ENCODE data around the gene HIPK2. TPM values are rescaled to one million over a fixed set of nuclear protein-coding genes. Genes with fewer than 3 reads are reported as not detected.

The HIPK2 gene
- total RNA-seq, 1 experiment from 2014 or later = 35.2 TPM

- no peaks in the 10 kb centered on the region for H3K36me3 ChIP-seq (ENCODE audit: low read depth)
- peak overlapping the region; percentile 49; the same call in 1 of the 2 replicates for H3K4me3 ChIP-seq
- TF ChIP-seq CTCF (conservative IDR thresholded peaks at IDR 0.05) = no peak
- no peak for TF ChIP-seq EZH2 (IDR thresholded peaks at IDR 0.05; ENCODE audit: low read depth)
- no peaks in the 10 kb centered on the region for H3K79me2 ChIP-seq (ENCODE audit: low read depth)
- no peak for DNase-seq
- no peaks in the 10 kb centered on the region; the same call in 1 of the 2 replicates for H3K27me3 ChIP-seq (ENCODE audit: insufficient read depth, low read depth)
- H3K9me3 ChIP-seq (ENCODE audit: insufficient read depth, low read depth) = no peaks in the 10 kb centered on the region
- intact Hi-C loops (cut with micrococcal nuclease; ENCODE audit: unreplicated experiment) = no loop called here
- no TSS peak for BruUV-seq (replicated peaks)
- 0 out of 2 replicates have a peak, but pooled peaks cover 3% of the 10 kb centered on the region for H3K4me1 ChIP-seq (replicated peaks; ENCODE audit: insufficient read depth)
- H3K27ac ChIP-seq = no peak overlapping the region
- POLR2A ChIA-PET (ENCODE audit: unreplicated experiment) = no interaction called here
- H3K4me2 ChIP-seq = peak overlapping the region; percentile 60
- H4K20me1 ChIP-seq (ENCODE audit: insufficient read depth) = no peaks in the 10 kb centered on the region
- H3F3A ChIP-seq (ENCODE audit: insufficient read depth, low read depth) = no peaks in the 10 kb centered on the region
- no peaks in the 10 kb centered on the region for H3K9me2 ChIP-seq (ENCODE audit: insufficient read depth)
- H2AFZ ChIP-seq = peak overlapping the region; percentile 70
- CTCF ChIA-PET = no interaction called here
Observed at GRCh38 chr7:139541600-139542307, 236.0 kb downstream of the HIPK2 start.

- H3F3A ChIP-seq (ENCODE audit: insufficient read depth, low read depth) = no peaks in the 10 kb centered on the region
- TF ChIP-seq EZH2 (IDR thresholded peaks at IDR 0.05; ENCODE audit: low read depth) = no peak
- TF ChIP-seq CTCF (conservative IDR thresholded peaks at IDR 0.05) = no peak
- no peak overlapping the region for H3K4me2 ChIP-seq
- intact Hi-C loops (cut with micrococcal nuclease; ENCODE audit: unreplicated experiment) = no loop called here
- no peak for DNase-seq
- no peak overlapping the region for H3K4me3 ChIP-seq
- ChIA-PET CTCF (no interaction called here), POLR2A (ENCODE audit: unreplicated experiment) (no interaction called here)
- 0 out of 2 replicates have a peak, but pooled peaks cover 3% of the 10 kb centered on the region for H3K4me1 ChIP-seq (replicated peaks; ENCODE audit: insufficient read depth)
- no peaks in the 10 kb centered on the region for H3K36me3 ChIP-seq (ENCODE audit: low read depth)
- H3K27ac ChIP-seq = no peak overlapping the region
- H4K20me1 ChIP-seq (ENCODE audit: insufficient read depth) = no peaks in the 10 kb centered on the region
- no peaks in the 10 kb centered on the region for H3K9me2 ChIP-seq (ENCODE audit: insufficient read depth)
- H3K9me3 ChIP-seq (ENCODE audit: insufficient read depth, low read depth) = no peaks in the 10 kb centered on the region
- no peak overlapping the region for H2AFZ ChIP-seq
- BruUV-seq (replicated peaks) = no TSS peak
- peaks cover 7% of the 10 kb centered on the region for H3K27me3 ChIP-seq (ENCODE audit: insufficient read depth, low read depth)
- H3K79me2 ChIP-seq (ENCODE audit: low read depth) = no peaks in the 10 kb centered on the region
Observed at GRCh38 chr7:139540203-139540602, 237.6 kb downstream of the HIPK2 start.

- Histone ChIP-seq H3K27me3 (ENCODE audit: insufficient read depth, low read depth) (peaks cover 18% of the 10 kb centered on the region), H3K9me2 (ENCODE audit: insufficient read depth) (no peaks in the 10 kb centered on the region), H3K79me2 (ENCODE audit: low read depth) (no peaks in the 10 kb centered on the region), H3K9me3 (ENCODE audit: insufficient read depth, low read depth) (no peaks in the 10 kb centered on the region), H3K4me2 (no peak overlapping the region), H3K27ac (no peak overlapping the region), H2AFZ (no peak overlapping the region), H4K20me1 (ENCODE audit: insufficient read depth) (no peaks in the 10 kb centered on the region), H3K4me1 (replicated peaks; ENCODE audit: insufficient read depth) (0 out of 2 replicates have a peak, but pooled peaks cover 3% of the 10 kb centered on the region), H3K36me3 (ENCODE audit: low read depth) (no peaks in the 10 kb centered on the region), H3F3A (ENCODE audit: insufficient read depth, low read depth) (no peaks in the 10 kb centered on the region), H3K4me3 (no peak overlapping the region)
- TF ChIP-seq CTCF (conservative IDR thresholded peaks at IDR 0.05) (no peak), EZH2 (IDR thresholded peaks at IDR 0.05; ENCODE audit: low read depth) (no peak)
- CTCF ChIA-PET = no interaction called here
- BruUV-seq (replicated peaks) = no TSS peak
- POLR2A ChIA-PET (ENCODE audit: unreplicated experiment) = no interaction called here
- intact Hi-C loops (cut with micrococcal nuclease; ENCODE audit: unreplicated experiment) = no loop called here
- no peak for DNase-seq
Observed at GRCh38 chr7:139538881-139539635, 238.7 kb downstream of the HIPK2 start.
